ENCODE results near the gene ABHD17A.

The ABHD17A gene

DNA sequence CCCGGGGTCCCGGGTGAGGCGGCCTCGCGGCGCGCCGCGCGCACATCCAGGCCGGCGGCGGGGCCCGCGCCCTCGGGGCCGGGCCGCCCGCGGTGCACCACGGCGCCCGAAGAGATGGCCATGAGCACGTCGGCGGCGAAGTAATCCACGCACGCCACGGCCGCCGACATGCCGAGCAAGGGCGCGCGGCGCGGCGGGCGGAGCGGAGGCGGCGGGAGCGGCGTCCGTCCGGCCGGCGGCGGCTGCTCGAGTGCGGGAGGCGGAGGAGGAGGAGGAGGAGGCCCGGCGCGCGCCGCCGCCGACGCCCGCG is 22.0 kb downstream of the ABHD17A start, which contains the start of gene KLF16:
TSS of gene KLF16 (minus strand) at position 252 of the 310 bp plus-strand sequence. CDS start at position 170, 82 bp downstream.
- DNase-seq = no peak

DNA sequence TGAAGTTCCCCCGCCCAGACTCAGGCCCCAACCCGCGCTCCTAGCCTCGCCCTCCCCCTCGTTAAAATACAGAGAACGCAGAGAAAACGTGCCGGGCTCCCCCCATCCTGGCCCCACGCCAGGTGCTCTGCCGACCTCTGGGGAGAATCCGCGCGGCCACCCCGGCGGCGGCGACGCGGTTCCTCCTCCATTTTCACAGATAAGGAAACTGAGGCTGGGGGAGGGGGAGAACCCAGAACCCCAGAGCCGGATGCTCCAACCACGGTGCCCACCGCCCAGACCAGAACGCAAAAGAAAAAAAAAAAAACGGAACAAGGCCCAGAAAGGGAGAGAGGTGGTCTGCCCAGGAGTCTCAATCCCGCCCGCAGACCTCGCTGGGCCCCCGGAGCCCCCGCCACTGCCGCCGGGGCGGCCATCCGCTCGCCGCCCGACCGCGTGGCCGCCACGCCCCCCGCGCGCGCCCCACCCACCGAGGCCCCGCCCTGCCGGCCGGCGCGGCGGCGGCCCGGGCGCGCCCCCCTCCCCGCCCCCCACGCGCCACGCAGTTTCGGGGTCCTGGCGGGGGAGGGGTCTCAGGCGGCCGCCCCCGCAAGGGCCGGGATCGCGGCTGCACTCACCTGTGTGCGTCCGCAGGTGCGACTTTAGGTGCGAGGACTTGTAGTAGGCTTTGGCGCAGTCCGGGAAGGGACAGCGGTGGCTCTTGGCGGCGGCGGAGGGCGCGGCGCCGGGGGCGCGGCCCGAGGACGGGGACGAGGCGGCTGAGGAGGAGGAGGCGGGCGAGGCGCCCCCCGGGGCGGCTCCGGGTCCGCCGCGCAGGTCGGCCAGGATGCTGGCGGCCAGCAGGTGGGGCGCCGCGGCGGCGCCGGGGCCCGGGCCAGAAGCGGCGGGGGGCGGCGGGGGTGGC is 22.6 kb downstream of the ABHD17A start:
- peak; percentile 52 to 57 for DNase-seq

DNA sequence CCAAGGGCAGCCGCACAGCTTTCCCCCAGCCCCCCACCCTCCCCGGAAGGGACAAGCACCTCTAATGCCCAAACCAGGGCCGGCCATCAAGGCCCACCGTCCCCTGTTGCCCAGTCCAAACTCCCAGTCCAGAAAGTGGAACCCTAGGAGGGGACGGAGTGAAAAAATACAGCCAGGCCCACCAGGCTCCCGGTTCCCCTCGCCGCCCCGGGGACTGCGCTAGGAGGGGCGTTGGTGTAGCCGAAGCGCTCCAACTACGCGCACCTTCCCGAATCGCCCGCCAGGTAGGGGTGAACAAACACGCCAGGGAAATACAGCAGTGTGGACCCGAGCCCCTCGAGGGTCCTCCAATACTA is 23.2 kb downstream of the ABHD17A start:
- no peak for DNase-seq

DNA sequence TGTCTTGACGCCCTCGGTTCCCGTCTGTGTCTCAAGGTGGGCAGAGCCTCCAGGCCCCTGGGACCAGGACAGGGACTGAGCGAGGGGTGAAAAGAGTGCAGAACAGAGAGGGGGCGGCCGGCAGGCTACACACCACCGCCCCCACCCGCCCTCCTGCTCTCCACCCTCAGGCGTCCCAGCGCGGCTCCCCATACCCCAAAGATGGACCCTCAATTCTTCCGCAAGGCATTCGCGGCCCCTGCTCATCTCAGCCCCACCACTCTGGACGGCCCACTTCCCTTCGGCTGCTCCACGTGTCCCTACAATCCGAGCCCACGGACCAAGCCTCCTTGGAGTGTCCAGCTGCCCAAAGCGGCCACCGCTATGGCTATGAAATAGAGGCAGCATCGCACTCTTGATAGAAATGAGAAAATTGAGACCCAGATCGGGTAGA is 23.7 kb downstream of the ABHD17A start:
- DNase-seq = no peak

DNA sequence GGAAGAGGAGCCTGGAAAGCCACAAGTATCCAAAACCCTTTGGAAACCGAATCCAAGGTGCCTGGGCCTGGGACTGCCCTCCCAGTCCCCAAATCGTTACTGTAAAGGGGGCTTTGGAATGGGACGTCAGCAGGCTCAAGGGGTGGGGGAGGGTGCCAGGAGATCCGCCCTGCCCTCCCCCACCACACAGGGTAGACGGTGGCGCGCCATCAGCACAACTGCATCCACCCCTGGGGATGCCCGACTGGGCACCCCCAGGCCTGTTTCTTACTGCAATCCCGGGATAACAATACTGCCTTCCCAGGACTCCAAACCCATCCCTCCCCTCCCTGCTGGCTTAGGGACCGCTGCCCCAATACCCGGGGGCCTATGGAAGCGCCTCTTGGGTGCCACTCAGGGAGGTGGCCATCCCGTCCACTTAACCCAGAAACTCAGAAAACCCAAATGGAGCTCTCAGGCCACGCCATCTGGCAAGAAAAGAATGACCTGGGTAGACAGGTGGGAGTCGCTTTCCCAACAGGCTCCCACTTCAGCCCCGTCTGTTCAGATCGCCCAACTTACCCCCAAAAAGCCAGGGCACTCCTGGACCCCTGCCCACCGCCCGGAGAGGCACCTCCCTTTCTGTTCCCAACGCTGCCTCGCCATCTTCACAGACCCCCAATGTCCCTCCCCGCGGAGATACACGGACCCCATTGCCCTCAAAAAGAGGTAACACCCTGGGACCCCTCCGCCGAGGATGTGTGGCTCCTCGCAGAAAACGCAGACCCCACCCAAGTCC is 24.3 kb downstream of the ABHD17A start:
- DNase-seq = no peak

DNA sequence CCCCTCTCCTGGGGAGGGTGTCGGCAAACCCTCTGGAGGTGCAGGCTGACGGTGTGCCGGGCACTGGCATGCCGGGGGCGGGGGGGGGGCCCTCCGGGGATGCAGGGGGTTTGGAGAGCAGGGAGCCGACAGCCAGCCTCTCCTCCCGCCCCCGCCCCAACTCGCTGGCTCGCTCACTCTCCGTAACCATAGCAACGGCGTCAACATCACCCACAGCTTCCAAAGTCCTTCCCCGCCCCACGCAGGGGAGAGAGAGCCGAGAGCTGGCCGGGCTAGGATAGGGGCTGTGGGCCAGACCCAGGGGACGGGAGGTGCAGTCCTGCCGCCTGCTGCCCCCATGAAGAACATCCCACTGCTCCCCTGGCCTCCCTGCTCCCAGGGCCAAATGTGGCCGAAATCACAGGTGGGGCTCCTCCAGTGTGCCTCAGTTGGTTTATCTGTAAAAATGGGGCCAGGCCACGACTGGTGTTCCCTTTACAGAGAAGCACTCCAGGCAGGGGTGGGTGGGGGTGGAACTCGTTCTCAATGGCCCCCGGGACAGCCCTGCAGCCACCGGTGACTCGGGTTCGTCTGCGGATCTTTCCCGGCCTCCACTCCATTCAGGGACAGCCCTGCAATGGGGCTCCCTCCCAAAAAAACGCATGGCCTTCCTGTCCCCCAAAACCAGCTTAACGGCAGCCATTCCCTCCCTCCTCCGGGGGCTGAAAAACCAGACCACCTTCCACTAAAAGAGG is 25.1 kb downstream of the ABHD17A start:
- DNase-seq = peak; percentile 70 to 72

DNA sequence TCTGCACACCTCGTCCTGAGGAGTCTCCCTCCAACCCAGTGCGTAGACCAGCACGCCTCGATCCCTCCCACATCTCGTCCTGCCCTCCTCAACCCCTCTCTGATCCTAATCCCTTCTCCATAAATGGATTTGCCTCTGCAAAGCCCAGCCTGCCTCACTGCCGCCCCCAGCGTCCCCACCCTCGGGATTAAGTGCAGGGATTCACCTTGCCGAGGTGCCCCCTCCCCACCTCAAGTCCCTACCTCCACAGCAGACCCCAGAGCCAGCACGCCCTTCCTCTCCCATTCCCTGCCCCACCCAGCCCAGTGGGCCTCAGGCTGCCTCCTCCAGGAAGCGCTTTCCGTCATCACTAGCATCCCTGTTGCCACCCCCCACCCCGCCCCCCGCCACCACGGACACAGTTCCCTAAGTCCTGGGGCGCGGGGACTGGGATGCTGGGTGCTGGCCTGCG is 25.9 kb downstream of the ABHD17A start:
- no peak for DNase-seq

DNA sequence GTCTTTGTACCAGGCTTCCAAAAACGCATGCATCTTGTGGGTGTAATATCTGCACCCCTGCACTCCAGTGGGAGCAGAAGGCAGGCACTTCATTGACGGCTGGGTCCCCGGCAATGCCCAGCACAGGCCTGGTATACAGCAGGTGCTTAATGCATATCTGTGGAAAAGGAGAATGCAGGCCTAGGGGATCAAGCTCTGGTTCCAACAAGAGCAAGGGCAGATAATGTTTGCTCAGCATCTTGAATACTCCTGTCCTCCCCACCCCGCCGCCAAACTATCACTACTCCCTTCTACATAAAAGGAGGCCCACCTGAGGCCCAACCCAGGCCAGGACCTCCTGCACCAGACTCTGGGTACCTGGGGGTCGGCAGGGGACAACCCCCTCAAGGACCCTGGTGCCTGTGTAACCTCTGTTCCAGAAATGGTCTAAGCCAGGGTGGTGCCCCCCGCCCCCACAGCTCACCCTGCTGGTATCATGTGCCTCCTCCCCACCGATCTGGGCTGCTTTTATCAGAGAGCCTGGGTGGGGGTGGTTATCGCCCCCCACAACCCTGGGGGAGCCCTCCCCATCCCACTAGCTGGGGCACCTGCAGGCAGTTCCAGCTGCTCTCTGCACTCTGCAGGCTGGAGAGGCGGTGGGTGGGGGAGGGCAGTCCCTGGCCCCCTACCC is 26.7 kb downstream of the ABHD17A start:
- DNase-seq = no peak

DNA sequence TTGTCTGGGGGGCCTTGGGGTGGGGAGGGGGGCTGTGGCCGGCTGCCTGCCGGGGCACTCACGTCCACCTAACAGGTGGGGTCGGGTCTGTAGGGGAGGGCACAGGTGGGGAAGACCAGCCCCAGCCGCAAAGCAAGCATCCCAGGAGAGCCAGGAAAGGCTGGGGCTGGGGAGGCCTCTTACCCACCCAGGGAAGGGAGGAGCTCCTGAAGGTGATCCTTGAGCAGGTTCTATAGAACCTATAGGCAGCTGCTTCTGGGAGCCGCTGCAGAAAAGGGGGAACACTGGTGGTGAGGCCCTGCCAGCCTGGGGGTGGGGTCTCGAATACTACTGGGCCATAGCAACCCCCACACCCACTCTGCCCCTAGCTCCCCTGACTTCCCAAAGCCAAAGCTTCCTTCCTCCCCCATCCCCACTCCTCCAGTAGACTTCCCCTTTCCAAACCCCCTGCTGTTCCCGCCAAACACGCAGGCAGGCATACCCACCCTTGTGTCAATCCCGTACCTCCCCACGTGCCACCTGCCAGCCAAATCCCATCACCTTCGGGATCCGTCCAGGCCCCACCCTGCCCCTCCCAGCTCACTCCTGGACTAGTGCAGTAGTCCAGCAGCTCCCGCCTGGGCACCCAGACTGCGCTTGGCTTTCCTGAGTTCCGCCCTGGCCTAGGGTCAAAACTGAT is 27.5 kb downstream of the ABHD17A start:
- no peak for DNase-seq

DNA sequence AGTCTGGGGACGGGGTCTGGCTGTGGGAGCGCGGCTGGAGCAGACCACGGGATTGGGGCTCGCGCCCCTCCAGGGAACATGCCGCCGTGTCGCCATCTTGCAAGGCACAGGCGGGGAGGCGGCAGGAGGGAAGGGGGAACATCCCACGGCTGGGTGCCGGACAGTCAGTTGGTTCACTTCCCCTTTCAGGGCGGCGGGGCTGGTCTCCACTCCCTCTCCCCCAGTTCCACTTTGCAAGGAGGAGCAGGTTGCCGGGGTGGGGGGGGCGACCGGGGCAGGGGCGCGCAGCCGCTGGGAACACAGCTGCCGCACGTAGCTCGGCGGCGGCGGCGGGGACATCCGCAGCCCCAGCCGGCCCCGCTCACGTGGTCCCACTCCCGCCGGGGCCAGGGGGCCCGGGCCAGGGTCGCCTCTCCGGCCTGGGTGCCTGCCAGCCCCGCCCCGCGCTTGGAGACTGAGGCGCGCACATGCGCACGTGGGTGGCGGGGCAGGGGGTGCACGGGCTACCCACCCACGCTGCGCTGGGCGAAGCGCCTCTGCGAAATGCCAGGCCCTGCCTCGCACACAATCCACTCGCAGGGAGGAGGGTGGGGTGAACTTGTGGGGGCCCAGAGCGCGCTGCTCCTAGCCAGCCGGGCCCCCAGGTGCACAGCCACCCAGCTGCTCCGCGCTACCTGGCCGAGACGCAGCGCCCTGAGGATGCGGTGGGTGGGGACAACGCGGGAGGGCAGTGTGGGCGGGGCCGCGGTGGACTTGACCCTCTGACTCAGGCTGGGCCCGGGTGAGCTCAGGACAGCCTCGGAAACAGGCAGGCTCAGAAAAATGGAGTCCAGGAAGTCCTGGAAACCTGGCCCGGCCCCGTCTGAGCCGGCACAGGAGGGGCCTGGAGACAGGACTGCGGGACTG is 28.3 kb downstream of the ABHD17A start:
- DNase-seq = peak; percentile 63 to 72

DNA sequence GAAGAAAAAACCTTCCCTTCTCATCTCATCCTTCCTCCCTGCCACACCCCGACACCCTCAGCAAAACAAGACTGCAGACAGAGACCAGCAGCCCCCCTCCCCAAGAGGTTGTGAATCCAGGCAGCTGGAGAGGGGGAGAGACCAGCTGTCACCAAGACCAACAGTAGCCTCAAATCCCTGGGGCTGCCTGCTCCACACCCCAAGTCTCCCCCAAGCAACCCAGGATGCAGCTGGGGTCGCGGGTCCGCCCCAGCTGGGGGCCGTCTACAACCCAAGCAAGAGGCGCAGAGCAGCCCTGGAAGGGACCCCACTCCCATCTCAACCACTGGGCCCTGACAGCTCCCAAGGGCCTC is 29.0 kb downstream of the ABHD17A start:
- no peak for DNase-seq

DNA sequence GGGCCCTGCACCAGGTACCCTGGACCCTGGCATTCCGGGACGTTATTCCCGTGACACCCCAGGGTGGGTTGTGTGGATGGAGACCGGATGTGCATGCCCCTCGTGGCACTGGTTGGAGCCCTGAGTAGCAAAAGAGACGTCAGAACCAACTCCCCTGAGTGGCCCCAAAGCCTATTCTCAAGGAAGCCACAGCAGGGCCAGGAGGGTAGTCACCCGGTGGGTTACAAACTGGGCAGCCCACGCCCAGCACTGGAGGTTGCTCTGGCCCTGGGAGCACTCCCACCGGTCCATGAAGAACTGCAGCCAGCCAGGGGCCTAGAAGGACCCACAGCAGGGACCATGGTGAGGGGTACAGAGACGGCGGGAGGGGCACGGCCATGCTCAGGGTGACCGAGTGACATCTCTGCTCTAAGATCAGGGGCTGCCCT is 29.5 kb downstream of the ABHD17A start:
- no peak for DNase-seq

DNA sequence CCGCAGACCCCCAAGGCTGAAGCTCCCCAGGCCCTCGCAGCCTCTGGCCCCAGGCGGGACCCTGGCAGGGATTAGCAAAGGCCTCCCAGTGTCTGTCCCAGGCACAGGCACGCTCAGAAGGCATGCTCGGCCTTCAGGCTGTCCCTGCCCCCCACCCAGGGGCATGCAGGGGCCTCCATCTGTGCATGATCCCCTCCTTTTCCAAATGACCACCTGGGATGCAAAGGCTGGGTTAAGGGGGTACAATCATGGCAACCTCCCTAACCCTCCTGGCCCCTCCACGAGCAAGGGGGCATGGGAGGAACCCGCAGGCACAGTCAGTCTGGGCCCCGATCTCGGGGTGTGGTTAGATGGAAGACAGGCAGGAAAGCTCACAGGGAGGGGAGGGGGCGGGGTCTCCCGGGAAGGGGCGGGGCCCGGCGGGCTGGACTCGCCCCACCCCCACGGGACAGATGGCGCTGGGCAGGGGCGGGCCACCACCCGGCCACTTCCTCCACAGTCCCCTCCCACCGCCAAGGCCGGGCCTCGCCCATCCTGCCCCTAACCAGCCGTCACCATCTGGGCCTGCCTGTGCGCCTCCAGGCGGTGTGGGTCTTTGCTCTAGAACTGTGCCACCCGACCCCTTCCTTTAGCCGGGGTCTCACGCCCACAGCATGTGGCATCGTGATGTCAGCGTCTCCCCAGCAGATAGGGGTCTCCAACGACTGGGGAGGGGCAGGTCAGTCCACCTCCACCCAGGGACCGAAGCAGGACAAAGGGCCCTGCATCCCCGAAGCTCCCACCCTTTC is 30.1 kb downstream of the ABHD17A start:
- peak; percentile 56 to 75 for DNase-seq

DNA sequence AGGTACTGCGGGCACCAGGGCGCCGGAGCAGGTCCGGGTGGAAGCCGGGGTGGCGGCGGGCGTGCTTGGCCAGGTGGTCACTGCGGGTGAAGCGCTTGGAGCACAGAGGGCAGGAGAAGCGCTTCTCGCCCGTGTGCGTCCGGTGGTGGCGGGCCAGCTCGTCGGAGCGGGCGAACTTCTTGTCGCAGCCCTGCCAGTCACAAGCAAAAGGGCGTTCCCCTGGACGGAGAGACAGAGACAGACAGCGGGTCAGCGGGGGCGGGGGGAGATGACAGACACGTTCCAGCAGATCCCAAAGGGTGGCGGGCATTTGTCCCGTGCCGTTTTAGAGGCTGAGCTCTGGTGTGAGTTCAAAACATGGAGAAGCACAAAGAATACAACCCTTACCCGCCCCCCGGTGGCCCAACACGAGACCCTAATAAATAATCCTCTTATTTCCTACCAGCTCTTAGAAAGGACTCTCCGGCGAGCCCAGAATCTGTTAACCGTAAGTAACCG is 30.7 kb downstream of the ABHD17A start:
- no peak for DNase-seq

DNA sequence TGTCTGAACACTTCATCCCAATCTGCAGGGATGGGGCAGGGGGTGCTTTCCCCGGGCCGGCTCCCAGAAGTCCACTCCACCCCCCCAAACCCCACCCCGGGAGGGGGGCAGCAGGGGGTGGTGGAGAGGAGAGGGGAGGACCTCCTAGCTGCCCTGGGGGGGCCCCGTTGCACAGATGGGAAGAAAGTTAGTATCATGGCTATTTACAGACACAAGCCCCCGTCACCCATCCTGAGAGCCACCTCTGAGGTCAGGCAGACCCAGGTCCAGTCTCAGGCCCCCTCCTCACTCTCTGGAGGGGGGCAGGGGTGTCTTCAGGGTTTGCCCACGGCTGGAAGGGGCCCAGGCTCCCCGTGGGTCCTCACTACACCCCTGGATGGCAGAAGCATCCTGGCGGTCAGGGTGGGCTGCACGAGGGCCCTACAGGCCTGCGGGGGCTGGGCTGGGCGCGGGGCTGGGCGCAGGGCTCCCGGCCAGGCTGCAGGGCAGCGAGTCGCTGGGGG is 31.2 kb downstream of the ABHD17A start:
- no peak for DNase-seq

DNA sequence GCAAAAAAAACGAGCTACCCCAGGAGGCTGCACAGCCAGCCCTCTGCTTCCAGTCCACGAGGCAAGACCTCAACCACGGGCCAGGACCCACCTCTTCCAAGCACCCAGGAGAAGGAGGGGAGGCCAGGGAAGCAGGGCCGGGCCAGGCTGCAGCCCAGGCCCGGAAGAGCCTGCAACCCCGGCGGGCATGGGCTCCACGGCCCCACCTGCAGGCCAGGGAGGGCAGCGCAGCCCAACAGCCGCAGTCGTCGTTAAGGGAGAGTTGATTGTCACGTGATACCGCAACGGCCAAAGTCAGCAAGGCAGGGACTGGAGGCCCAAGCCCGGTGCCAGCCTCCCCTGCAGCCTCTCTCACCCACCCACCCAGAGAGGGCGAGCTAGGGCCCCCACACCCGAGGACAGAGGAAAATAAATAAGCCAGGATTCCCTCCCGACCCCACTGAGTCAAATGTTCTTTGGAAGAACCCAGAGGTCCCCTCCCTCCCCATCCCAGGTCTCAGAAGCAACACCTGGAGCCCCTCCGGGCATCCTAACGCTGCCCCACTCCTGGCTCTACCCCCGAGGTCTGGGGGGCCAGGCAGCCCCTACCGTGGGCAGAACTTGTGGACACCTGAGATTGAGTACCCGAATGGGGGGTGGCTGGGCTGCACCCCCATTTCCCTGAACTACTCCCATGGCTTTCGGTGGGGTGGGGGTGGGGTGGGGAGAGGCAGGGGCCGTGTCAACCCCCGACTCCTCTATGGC is 31.8 kb downstream of the ABHD17A start:
- peak; percentile 69 to 73 for DNase-seq

DNA sequence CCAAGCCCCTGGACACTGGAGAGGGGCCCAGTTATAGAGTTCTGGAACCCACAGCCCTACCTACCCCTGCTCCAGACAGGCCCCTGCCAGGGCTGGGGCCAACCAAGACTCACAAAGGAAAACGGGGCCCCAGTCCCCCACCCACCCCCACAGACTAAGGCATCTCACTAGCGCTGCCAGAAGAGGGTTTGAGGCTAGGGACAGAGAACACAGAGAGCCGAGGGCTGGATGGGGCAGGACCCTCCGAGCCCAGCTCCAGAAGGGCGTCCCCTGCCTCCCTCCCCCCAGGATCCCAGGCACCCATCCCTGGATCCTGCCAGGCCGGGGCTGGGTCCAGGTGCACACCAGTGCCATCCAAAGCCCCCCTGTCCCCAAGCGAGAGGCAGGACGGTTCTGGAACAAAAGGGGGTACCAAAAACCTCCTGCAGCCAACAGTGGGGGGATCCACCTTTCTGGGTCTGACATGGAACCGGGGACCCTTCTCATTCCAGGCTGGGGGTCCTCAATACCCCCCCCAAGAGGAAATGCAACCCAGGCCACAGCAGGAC is 32.6 kb downstream of the ABHD17A start:
- no peak for DNase-seq

DNA sequence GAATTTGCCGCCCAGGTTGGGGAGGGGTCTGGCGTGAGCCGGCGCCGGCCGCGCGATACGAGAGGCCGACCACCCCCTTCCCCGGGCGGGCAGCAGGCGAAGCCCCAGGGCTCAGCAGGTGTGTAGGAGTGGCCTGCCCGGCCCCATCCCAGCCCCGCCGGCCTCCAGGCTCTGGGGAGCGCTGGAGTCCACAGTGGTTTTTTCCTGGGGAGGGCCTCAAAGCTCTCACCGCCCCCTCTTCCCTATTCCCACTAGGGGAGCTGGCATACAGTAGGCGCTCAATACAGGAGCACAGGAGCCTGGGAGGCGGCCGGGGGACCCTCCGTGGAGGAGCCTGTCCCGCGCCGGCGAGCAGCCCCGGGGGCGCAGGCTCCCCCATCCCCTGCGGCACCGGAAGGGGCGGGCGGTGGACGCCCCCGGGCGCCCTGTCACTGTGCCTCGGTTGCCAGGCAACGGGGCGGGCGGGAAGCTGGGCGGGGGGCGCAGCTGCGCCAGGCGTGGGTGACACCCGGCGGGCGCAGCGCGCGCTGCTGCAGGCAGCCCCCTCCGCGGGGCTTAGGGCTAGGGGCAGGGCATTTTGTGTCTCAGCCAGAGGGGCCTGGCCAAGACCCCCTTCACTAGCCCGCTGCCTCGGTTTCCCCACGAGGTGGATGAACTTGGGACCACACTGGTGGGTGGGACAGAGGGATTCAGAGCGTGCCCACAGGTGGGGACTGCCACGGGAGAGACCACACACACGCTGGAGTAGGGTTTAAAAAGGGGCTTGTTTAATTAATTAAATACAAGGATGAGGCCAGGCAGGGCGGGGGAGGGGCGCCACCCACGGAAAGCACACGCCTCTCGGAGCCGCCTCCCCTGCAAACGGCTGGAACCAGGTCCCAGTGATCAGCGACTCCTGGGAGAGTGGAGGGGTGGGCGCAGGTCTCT is 33.4 kb downstream of the ABHD17A start:
- peak; percentile 66 to 74 for DNase-seq
